HEK293 (cell line): Measurements from ENCODE around the gene CTPS1.
A peak's percentile ranks its signal among the peaks of the same experiment; 100 is the strongest.

Source experiments
- CTCF ChIA-PET: fragments of 350-600 bp; formaldehyde crosslinking; extraction: SDS; loops from one replicate; lab custom pipeline; 2021; ENCODE audit warnings: antibody characterized with exemption; lab: Yijun Ruan, JAX
- POLR2A ChIA-PET: fragments of 300-600 bp; formaldehyde crosslinking; extraction: SDS; loops from one replicate; lab custom pipeline; 2020; ENCODE audit warnings: antibody characterized with exemption, inconsistent platforms; lab: Yijun Ruan, JAX
- H3K27ac ChIP-seq: fragments of 200-500 bp; sonication (Bioruptor generic); 2 replicates; pipeline ENCODE4 v1.5.1; 2014; ENCODE audit warnings: low read depth, low read length, control low read depth, inconsistent platforms; ENCODE audit errors: extremely low read depth
- H3K36me3 ChIP-seq, 2 experiments: fragments of 200-500 bp in 1 of 2; sonication (Bioruptor generic) in 1 of 2; 1 replicate in 1 of 2; 2 replicates in 1 of 2; pipeline ENCODE4 v1.5.1; 2014 to 2017; ENCODE audit warnings: inconsistent platforms in 2 of 2, low read length in 2 of 2; ENCODE audit not compliant: control insufficient read depth in 2 of 2, insufficient read depth in 1 of 2
- H3K4me1 ChIP-seq: fragments of 200-500 bp; sonication (Bioruptor generic); 2 replicates; pipeline ENCODE4 v1.5.1; 2014; ENCODE audit warnings: mild to moderate bottlenecking, low read length, inconsistent platforms; ENCODE audit not compliant: control insufficient read depth, insufficient read depth
- H3K4me3 ChIP-seq: 2 replicates; pipeline ENCODE4 v1.5.1; 2011; ENCODE audit warnings: low read depth, mild to moderate bottlenecking, control low read depth, low read length, moderate library complexity
- H3K9me3 ChIP-seq: fragments of 200-500 bp; sonication (Bioruptor generic); 2 replicates; pipeline ENCODE4 v1.5.1; 2014; ENCODE audit warnings: low read depth, low read length, inconsistent platforms; ENCODE audit not compliant: control insufficient read depth, insufficient read depth
- GLIS1 ChIP-seq: fragments of 450-650 bp; formaldehyde crosslinking; IDR thresholded peaks from 2 replicates; pipeline ENCODE4 v1.5.1; 2016; ENCODE audit warnings: missing biosample characterization, missing genetic modification characterization
- GLIS2 ChIP-seq: fragments of 450-650 bp; formaldehyde crosslinking; IDR thresholded peaks from 2 replicates; pipeline ENCODE4 v1.5.1; 2016; ENCODE audit warnings: missing biosample characterization, missing genetic modification characterization
- IKZF3 ChIP-seq: fragments of 450-650 bp; IDR thresholded peaks from 2 replicates; pipeline ENCODE4 v1.5.0; 2018; ENCODE audit warnings: missing biosample characterization, mild to moderate bottlenecking, missing genetic modification characterization, moderate library complexity
- KLF16 ChIP-seq: fragments of 450-650 bp; formaldehyde crosslinking; IDR thresholded peaks from 2 replicates; pipeline ENCODE4 v1.5.1; 2017; ENCODE audit warnings: missing biosample characterization, missing genetic modification characterization
- KLF7 ChIP-seq: fragments of 450-650 bp; formaldehyde crosslinking; IDR thresholded peaks from 2 replicates; pipeline ENCODE4 v1.5.1; 2016; ENCODE audit warnings: missing biosample characterization, missing genetic modification characterization, borderline replicate concordance
- MYNN ChIP-seq: fragments of 450-650 bp; formaldehyde crosslinking; IDR thresholded peaks from 2 replicates; pipeline ENCODE4 v1.5.1; 2016; ENCODE audit warnings: missing biosample characterization, missing genetic modification characterization, borderline replicate concordance
- MZF1 ChIP-seq: fragments of 450-650 bp; formaldehyde crosslinking; IDR thresholded peaks from 2 replicates; pipeline ENCODE4 v1.5.1; 2017; ENCODE audit warnings: missing biosample characterization, missing genetic modification characterization, borderline replicate concordance
- SCRT2 ChIP-seq: fragments of 450-650 bp; formaldehyde crosslinking; IDR thresholded peaks from 2 replicates; pipeline ENCODE4 v1.5.1; 2016; ENCODE audit warnings: missing biosample characterization, missing genetic modification characterization
- SP7 ChIP-seq: fragments of 450-650 bp; formaldehyde crosslinking; IDR thresholded peaks from 2 replicates; pipeline ENCODE4 v1.5.1; 2016; ENCODE audit warnings: missing biosample characterization, missing genetic modification characterization
- ZBTB20 ChIP-seq: fragments of 450-650 bp; formaldehyde crosslinking; IDR thresholded peaks from 2 replicates; pipeline ENCODE4 v1.5.1; 2016; ENCODE audit warnings: missing biosample characterization, missing genetic modification characterization
- ZFHX2 ChIP-seq: fragments of 450-650 bp; formaldehyde crosslinking; conservative IDR thresholded peaks from 2 replicates; pipeline ENCODE4 v1.5.1; 2016; ENCODE audit warnings: missing biosample characterization, missing genetic modification characterization
- ZNF366 ChIP-seq: fragments of 450-650 bp; formaldehyde crosslinking; conservative IDR thresholded peaks from 2 replicates; pipeline ENCODE4 v1.5.1; 2016; ENCODE audit warnings: missing biosample characterization, missing genetic modification characterization
- ZNF585B ChIP-seq: fragments of 450-650 bp; formaldehyde crosslinking; IDR thresholded peaks from 2 replicates; pipeline ENCODE4 v1.5.1; 2016; ENCODE audit warnings: missing biosample characterization, missing genetic modification characterization
- ZNF600 ChIP-seq: fragments of 450-650 bp; formaldehyde crosslinking; IDR thresholded peaks from 2 replicates; pipeline ENCODE4 v1.5.1; 2016; ENCODE audit warnings: missing biosample characterization, missing genetic modification characterization
- ZNF610 ChIP-seq: fragments of 450-650 bp; formaldehyde crosslinking; IDR thresholded peaks from 2 replicates; pipeline ENCODE4 v1.5.1; 2016; ENCODE audit warnings: missing biosample characterization, missing genetic modification characterization, borderline replicate concordance
- ZNF677 ChIP-seq: fragments of 450-650 bp; IDR thresholded peaks from 2 replicates; pipeline ENCODE4 v1.5.0; 2018; ENCODE audit warnings: missing biosample characterization, mild to moderate bottlenecking, missing genetic modification characterization, moderate library complexity
- ZNF707 ChIP-seq: fragments of 450-650 bp; formaldehyde crosslinking; IDR thresholded peaks from 2 replicates; pipeline ENCODE4 v1.5.1; 2016; ENCODE audit warnings: missing biosample characterization, missing genetic modification characterization
- TF ChIP-seq, protein P1 (sequence below): fragments of 450-650 bp; formaldehyde crosslinking; IDR thresholded peaks from 2 replicates; pipeline ENCODE4 v1.5.1; 2016; ENCODE audit warnings: missing biosample characterization, missing genetic modification characterization
- TF ChIP-seq, protein P2 (sequence below): fragments of 450-650 bp; formaldehyde crosslinking; IDR thresholded peaks from 2 replicates; pipeline ENCODE4 v1.5.1; 2016; ENCODE audit warnings: missing biosample characterization, missing genetic modification characterization
- TF ChIP-seq, protein P3 (sequence below): fragments of 450-650 bp; formaldehyde crosslinking; IDR thresholded peaks from 2 replicates; pipeline ENCODE4 v1.5.1; 2016; ENCODE audit warnings: missing biosample characterization, missing genetic modification characterization
- TF ChIP-seq, protein P4 (sequence below): fragments of 450-650 bp; formaldehyde crosslinking; IDR thresholded peaks from 2 replicates; pipeline ENCODE4 v1.5.1; 2016; ENCODE audit warnings: missing biosample characterization, missing genetic modification characterization
- TF ChIP-seq, protein P5 (sequence below): fragments of 450-650 bp; formaldehyde crosslinking; IDR thresholded peaks from 2 replicates; pipeline ENCODE4 v1.5.1; 2016; ENCODE audit warnings: missing biosample characterization, missing genetic modification characterization, borderline replicate concordance
- TF ChIP-seq, protein P6 (sequence below): fragments of 450-650 bp; formaldehyde crosslinking; IDR thresholded peaks from 2 replicates; pipeline ENCODE4; 2016; ENCODE audit warnings: missing biosample characterization, missing genetic modification characterization

The CTPS1 gene

DNA sequence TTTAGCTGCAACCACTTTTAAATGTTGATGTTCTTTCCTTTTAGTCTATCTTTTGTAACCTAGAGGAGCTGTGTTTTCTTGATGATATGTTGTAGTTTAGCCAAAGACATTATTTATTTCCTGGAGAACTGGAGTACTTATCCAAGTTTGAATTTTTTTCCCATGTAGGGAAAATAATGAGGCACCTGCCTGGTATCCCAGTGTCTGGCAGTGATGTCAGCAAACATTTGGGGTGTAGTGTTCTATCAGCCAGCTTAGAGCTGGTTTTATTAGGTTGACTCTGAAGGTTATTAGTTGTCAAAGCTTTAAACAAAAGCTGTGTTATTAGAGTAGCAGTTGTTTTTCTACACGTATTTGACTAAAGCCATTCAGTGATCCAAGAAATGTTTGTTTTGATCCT lies 3.2 kb downstream of the CTPS1 start (continued):
- TF ChIP-seq, protein P1, sequence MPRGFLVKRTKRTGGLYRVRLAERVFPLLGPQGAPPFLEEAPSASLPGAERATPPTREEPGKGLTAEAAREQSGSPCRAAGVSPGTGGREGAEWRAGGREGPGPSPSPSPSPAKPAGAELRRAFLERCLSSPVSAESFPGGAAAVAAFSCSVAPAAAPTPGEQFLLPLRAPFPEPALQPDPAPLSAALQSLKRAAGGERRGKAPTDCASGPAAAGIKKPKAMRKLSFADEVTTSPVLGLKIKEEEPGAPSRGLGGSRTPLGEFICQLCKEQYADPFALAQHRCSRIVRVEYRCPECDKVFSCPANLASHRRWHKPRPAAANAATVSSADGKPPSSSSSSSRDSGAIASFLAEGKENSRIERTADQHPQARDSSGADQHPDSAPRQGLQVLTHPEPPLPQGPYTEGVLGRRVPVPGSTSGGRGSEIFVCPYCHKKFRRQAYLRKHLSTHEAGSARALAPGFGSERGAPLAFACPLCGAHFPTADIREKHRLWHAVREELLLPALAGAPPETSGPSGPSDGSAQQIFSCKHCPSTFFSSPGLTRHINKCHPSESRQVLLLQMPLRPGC: no peak
- no peak for TF ChIP-seq KLF7 (tag by site-specific recombination)
- TF ChIP-seq ZNF677 (tag by site-specific recombination): no peak
- TF ChIP-seq, protein P2, sequence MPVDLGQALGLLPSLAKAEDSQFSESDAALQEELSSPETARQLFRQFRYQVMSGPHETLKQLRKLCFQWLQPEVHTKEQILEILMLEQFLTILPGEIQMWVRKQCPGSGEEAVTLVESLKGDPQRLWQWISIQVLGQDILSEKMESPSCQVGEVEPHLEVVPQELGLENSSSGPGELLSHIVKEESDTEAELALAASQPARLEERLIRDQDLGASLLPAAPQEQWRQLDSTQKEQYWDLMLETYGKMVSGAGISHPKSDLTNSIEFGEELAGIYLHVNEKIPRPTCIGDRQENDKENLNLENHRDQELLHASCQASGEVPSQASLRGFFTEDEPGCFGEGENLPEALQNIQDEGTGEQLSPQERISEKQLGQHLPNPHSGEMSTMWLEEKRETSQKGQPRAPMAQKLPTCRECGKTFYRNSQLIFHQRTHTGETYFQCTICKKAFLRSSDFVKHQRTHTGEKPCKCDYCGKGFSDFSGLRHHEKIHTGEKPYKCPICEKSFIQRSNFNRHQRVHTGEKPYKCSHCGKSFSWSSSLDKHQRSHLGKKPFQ (tag by site-specific recombination): no peak
- no peak for TF ChIP-seq IKZF3
- TF ChIP-seq ZNF366 (tag by site-specific recombination): no peak
- TF ChIP-seq ZFHX2 (tag by site-specific recombination): no peak
- TF ChIP-seq, protein P3, sequence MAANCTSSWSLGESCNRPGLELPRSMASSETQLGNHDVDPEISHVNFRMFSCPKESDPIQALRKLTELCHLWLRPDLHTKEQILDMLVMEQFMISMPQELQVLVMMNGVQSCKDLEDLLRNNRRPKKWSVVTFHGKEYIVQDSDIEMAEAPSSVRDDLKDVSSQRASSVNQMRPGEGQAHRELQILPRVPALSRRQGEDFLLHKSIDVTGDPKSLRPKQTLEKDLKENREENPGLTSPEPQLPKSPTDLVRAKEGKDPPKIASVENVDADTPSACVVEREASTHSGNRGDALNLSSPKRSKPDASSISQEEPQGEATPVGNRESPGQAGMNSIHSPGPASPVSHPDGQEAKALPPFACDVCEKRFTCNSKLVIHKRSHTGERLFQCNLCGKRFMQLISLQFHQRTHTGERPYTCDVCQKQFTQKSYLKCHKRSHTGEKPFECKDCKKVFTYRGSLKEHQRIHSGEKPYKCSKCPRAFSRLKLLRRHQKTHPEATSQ: no peak
- TF ChIP-seq GLIS2: no peak
- no peak for TF ChIP-seq SP7 (tag by site-specific recombination)

DNA sequence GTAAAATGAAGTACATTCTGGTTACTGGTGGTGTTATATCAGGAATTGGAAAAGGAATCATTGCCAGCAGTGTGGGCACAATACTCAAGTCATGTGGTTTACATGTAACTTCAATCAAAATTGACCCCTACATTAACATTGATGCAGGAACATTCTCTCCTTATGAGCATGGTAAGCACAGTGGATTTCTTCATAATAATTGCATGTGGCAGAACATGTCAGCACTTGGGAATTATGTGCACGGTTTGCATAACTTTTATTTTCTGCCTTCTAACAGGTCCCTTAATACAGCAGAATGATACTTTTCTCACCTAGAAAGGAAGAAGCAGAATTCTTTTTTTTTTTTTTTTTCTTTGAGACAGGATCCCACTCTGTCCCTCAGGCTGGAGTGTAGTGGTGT lies 3.8 kb downstream of the CTPS1 start:
- Histone ChIP-seq H3K27ac (no peak overlapping the region), H3K4me3 (no peak overlapping the region), H3K9me3 (no peaks in the 10 kb centered on the region), H3K36me3 (peaks cover 14 to 73% of the 10 kb centered on the region in 2 experiments), H3K4me1 (0 out of 2 replicates have a peak, but pooled peaks cover 4% of the 10 kb centered on the region)
- ChIA-PET CTCF (interaction anchor here (1.8 to 4.0 kb wide), 2 partner anchors 12 to 21 kb away, joined by 5 to 16 read pairs; no protein-coding TSS in a partner anchor), POLR2A (no interaction called here)
- 0 out of 2 replicates have a peak, but pooled peaks have one; percentile 13 for TF ChIP-seq ZNF600 (tag by site-specific recombination)
- TF ChIP-seq ZBTB20 (tag by site-specific recombination): no peak
- no peak for TF ChIP-seq GLIS1 (tag by site-specific recombination)

DNA sequence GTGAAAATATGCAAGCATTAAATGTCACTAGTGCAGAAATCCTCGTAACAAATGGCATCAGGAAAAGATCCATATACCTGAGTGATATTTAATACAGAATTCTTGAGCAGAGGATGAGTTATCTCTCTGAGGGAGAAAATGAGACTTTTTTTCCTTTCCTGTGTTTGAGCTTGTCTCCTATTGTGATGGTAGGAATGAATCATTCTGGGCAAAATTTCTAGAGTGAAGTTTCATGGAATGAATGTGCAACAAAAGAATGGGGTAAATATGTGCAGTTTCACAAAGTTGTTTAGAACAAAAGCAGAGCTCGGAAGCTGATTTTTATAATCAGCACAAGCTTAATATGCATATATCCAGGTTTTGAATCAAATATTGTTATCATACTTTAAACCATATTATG lies 4.6 kb downstream of the CTPS1 start:
- CTCF ChIA-PET: interaction anchor here (0.7 to 4.0 kb wide), 3 partner anchors 11 to 610 kb away, joined by 3 to 16 read pairs (median 5); no protein-coding TSS in a partner anchor
- Histone ChIP-seq H3K4me1 (0 out of 2 replicates have a peak, but pooled peaks cover 4% of the 10 kb centered on the region), H3K9me3 (no peaks in the 10 kb centered on the region), H3K4me3 (no peak overlapping the region), H3K36me3 (peaks cover 14 to 81% of the 10 kb centered on the region in 2 experiments), H3K27ac (no peak overlapping the region)
- TF ChIP-seq MZF1 (tag by site-specific recombination): no peak
- no peak for TF ChIP-seq MYNN (tag by site-specific recombination)
- TF ChIP-seq SCRT2 (tag by site-specific recombination): no peak
- TF ChIP-seq ZNF585B (tag by site-specific recombination): no peak
- TF ChIP-seq ZNF610 (tag by site-specific recombination): no peak
- TF ChIP-seq, protein P4, sequence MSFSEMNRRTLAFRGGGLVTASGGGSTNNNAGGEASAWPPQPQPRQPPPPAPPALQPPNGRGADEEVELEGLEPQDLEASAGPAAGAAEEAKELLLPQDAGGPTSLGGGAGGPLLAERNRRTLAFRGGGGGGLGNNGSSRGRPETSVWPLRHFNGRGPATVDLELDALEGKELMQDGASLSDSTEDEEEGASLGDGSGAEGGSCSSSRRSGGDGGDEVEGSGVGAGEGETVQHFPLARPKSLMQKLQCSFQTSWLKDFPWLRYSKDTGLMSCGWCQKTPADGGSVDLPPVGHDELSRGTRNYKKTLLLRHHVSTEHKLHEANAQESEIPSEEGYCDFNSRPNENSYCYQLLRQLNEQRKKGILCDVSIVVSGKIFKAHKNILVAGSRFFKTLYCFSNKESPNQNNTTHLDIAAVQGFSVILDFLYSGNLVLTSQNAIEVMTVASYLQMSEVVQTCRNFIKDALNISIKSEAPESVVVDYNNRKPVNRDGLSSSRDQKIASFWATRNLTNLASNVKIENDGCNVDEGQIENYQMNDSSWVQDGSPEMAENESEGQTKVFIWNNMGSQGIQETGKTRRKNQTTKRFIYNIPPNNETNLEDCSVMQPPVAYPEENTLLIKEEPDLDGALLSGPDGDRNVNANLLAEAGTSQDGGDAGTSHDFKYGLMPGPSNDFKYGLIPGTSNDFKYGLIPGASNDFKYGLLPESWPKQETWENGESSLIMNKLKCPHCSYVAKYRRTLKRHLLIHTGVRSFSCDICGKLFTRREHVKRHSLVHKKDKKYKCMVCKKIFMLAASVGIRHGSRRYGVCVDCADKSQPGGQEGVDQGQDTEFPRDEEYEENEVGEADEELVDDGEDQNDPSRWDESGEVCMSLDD: no peak
- TF ChIP-seq, protein P5, sequence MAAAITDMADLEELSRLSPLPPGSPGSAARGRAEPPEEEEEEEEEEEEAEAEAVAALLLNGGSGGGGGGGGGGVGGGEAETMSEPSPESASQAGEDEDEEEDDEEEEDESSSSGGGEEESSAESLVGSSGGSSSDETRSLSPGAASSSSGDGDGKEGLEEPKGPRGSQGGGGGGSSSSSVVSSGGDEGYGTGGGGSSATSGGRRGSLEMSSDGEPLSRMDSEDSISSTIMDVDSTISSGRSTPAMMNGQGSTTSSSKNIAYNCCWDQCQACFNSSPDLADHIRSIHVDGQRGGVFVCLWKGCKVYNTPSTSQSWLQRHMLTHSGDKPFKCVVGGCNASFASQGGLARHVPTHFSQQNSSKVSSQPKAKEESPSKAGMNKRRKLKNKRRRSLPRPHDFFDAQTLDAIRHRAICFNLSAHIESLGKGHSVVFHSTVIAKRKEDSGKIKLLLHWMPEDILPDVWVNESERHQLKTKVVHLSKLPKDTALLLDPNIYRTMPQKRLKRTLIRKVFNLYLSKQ (tag by site-specific recombination): no peak
- TF ChIP-seq ZNF707 (tag by site-specific recombination): no peak
- TF ChIP-seq, protein P6, sequence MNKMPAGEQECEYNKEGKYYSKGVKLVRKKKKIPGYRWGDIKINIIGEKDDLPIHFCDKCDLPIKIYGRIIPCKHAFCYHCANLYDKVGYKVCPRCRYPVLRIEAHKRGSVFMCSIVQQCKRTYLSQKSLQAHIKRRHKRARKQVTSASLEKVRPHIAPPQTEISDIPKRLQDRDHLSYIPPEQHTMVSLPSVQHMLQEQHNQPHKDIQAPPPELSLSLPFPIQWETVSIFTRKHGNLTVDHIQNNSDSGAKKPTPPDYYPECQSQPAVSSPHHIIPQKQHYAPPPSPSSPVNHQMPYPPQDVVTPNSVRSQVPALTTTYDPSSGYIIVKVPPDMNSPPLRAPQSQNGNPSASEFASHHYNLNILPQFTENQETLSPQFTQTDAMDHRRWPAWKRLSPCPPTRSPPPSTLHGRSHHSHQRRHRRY (tag by site-specific recombination): no peak
- TF ChIP-seq KLF16 (tag by site-specific recombination): no peak
- POLR2A ChIA-PET: no interaction called here
